Measurements from ENCODE around the gene GNAL. TPM values are rescaled to one million over a fixed set of nuclear protein-coding genes. Genes with fewer than 3 reads are reported as not detected.

GNAL gene
- total and polyA plus RNA-seq, 2 experiments from 2014 or later: 7.5 to 21.6 TPM

DNA sequence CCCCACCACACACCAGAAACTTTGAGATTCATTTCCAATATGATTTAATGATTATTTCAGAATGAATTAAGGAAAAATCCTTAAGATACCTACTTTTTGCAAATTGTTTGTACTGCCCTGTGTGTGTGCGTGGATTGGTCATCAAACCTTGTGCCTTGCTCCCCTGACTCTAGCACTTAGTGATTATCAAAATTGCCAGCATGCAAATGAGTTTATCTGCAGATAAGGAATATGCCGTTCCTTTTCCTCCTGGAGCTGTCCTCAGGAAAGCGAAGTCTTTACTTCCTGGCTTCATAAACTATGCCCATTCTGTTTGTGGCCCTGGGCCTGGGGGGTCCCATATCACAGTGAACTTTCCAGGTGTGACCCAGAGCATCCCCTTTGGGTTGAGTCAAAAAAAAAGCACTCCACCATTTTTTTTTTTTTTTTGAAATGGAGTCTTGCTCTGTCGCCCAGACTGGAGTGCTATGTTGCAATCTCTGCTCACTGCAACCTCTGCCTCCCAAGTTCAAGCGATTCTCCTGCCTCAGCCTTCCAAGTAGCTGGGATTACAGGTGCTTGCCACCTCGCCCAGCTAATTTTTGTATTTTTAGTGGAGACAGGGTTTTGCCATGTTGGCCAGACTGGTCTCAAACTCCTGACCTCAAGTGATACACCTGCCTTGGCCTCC, 173.5 kb downstream of the GNAL start:
- H2AFZ ChIP-seq: no peak overlapping the region
- Mint-ChIP-seq H3K36me3 (ENCODE audit: low read depth) (no peaks in the 10 kb centered on the region; the same call in 1 of the 3 replicates), H3K27ac (no peak overlapping the region), H3K4me1 (peaks cover 22% of the 10 kb centered on the region), H3K27me3 (ENCODE audit: insufficient read depth, low read depth, poor library complexity) (peaks cover 10% of the 10 kb centered on the region), H3K4me3 (no peak overlapping the region), H3K9me3 (no peaks in the 10 kb centered on the region)
- TF ChIP-seq STAT1 (IDR thresholded peaks at IDR 0.05; ENCODE audit: unreplicated experiment) (no peak), ZNF114 (CRISPR knock-in tag; IDR thresholded peaks at IDR 0.05) (no peak), CREB1 (CRISPR knock-in tag; IDR thresholded peaks at IDR 0.05; ENCODE audit: low read depth) (no peak), POLR2AphosphoS5 (IDR thresholded peaks at IDR 0.05; ENCODE audit: low read depth) (no peak), EZH2phosphoT487 (IDR thresholded peaks at IDR 0.05; ENCODE audit: unreplicated experiment) (no peak), NANOG (IDR thresholded peaks at IDR 0.05; ENCODE audit: borderline replicate concordance) (no peak), ZNF331 (CRISPR knock-in tag; IDR thresholded peaks at IDR 0.05; ENCODE audit: low read depth) (no peak), EZH2 (IDR thresholded peaks at IDR 0.05; ENCODE audit: low read depth, unreplicated experiment) (no peak), JUNB (IDR thresholded peaks at IDR 0.05; ENCODE audit: unreplicated experiment) (no peak)
- TF ChIP-seq, protein P1, sequence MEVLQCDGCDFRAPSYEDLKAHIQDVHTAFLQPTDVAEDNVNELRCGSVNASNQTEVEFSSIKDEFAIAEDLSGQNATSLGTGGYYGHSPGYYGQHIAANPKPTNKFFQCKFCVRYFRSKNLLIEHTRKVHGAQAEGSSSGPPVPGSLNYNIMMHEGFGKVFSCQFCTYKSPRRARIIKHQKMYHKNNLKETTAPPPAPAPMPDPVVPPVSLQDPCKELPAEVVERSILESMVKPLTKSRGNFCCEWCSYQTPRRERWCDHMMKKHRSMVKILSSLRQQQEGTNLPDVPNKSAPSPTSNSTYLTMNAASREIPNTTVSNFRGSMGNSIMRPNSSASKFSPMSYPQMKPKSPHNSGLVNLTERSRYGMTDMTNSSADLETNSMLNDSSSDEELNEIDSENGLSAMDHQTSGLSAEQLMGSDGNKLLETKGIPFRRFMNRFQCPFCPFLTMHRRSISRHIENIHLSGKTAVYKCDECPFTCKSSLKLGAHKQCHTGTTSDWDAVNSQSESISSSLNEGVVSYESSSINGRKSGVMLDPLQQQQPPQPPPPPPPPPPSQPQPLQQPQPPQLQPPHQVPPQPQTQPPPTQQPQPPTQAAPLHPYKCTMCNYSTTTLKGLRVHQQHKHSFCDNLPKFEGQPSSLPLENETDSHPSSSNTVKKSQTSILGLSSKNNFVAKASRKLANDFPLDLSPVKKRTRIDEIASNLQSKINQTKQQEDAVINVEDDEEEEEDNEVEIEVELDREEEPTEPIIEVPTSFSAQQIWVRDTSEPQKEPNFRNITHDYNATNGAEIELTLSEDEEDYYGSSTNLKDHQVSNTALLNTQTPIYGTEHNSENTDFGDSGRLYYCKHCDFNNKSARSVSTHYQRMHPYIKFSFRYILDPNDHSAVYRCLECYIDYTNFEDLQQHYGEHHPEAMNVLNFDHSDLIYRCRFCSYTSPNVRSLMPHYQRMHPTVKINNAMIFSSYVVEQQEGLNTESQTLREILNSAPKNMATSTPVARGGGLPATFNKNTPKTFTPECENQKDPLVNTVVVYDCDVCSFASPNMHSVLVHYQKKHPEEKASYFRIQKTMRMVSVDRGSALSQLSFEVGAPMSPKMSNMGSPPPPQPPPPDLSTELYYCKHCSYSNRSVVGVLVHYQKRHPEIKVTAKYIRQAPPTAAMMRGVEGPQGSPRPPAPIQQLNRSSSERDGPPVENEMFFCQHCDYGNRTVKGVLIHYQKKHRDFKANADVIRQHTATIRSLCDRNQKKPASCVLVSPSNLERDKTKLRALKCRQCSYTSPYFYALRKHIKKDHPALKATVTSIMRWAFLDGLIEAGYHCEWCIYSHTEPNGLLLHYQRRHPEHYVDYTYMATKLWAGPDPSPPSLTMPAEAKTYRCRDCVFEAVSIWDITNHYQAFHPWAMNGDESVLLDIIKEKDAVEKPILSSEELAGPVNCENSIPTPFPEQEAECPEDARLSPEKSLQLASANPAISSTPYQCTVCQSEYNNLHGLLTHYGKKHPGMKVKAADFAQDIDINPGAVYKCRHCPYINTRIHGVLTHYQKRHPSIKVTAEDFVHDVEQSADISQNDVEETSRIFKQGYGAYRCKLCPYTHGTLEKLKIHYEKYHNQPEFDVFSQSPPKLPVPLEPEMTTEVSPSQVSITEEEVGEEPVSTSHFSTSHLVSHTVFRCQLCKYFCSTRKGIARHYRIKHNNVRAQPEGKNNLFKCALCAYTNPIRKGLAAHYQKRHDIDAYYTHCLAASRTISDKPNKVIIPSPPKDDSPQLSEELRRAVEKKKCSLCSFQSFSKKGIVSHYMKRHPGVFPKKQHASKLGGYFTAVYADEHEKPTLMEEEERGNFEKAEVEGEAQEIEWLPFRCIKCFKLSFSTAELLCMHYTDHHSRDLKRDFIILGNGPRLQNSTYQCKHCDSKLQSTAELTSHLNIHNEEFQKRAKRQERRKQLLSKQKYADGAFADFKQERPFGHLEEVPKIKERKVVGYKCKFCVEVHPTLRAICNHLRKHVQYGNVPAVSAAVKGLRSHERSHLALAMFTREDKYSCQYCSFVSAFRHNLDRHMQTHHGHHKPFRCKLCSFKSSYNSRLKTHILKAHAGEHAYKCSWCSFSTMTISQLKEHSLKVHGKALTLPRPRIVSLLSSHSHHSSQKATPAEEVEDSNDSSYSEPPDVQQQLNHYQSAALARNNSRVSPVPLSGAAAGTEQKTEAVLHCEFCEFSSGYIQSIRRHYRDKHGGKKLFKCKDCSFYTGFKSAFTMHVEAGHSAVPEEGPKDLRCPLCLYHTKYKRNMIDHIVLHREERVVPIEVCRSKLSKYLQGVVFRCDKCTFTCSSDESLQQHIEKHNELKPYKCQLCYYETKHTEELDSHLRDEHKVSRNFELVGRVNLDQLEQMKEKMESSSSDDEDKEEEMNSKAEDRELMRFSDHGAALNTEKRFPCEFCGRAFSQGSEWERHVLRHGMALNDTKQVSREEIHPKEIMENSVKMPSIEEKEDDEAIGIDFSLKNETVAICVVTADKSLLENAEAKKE (CRISPR knock-in tag; IDR thresholded peaks at IDR 0.05): no peak
- TF ChIP-seq, protein P2, sequence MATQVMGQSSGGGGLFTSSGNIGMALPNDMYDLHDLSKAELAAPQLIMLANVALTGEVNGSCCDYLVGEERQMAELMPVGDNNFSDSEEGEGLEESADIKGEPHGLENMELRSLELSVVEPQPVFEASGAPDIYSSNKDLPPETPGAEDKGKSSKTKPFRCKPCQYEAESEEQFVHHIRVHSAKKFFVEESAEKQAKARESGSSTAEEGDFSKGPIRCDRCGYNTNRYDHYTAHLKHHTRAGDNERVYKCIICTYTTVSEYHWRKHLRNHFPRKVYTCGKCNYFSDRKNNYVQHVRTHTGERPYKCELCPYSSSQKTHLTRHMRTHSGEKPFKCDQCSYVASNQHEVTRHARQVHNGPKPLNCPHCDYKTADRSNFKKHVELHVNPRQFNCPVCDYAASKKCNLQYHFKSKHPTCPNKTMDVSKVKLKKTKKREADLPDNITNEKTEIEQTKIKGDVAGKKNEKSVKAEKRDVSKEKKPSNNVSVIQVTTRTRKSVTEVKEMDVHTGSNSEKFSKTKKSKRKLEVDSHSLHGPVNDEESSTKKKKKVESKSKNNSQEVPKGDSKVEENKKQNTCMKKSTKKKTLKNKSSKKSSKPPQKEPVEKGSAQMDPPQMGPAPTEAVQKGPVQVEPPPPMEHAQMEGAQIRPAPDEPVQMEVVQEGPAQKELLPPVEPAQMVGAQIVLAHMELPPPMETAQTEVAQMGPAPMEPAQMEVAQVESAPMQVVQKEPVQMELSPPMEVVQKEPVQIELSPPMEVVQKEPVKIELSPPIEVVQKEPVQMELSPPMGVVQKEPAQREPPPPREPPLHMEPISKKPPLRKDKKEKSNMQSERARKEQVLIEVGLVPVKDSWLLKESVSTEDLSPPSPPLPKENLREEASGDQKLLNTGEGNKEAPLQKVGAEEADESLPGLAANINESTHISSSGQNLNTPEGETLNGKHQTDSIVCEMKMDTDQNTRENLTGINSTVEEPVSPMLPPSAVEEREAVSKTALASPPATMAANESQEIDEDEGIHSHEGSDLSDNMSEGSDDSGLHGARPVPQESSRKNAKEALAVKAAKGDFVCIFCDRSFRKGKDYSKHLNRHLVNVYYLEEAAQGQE (IDR thresholded peaks at IDR 0.05; ENCODE audit: unreplicated experiment): no peak
- TF ChIP-seq, protein P3, sequence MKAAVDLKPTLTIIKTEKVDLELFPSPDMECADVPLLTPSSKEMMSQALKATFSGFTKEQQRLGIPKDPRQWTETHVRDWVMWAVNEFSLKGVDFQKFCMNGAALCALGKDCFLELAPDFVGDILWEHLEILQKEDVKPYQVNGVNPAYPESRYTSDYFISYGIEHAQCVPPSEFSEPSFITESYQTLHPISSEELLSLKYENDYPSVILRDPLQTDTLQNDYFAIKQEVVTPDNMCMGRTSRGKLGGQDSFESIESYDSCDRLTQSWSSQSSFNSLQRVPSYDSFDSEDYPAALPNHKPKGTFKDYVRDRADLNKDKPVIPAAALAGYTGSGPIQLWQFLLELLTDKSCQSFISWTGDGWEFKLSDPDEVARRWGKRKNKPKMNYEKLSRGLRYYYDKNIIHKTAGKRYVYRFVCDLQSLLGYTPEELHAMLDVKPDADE (IDR thresholded peaks at IDR 0.05): no peak
- TF ChIP-seq, protein P4, sequence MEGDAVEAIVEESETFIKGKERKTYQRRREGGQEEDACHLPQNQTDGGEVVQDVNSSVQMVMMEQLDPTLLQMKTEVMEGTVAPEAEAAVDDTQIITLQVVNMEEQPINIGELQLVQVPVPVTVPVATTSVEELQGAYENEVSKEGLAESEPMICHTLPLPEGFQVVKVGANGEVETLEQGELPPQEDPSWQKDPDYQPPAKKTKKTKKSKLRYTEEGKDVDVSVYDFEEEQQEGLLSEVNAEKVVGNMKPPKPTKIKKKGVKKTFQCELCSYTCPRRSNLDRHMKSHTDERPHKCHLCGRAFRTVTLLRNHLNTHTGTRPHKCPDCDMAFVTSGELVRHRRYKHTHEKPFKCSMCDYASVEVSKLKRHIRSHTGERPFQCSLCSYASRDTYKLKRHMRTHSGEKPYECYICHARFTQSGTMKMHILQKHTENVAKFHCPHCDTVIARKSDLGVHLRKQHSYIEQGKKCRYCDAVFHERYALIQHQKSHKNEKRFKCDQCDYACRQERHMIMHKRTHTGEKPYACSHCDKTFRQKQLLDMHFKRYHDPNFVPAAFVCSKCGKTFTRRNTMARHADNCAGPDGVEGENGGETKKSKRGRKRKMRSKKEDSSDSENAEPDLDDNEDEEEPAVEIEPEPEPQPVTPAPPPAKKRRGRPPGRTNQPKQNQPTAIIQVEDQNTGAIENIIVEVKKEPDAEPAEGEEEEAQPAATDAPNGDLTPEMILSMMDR (conservative IDR thresholded peaks at IDR 0.05; ENCODE audit: low read depth in 2 of 2): no peak
- no peaks in the 10 kb centered on the region for H3K27me3 ChIP-seq (ENCODE audit: insufficient read depth)
- H3K27ac ChIP-seq (ENCODE audit: low read depth): no peak overlapping the region
- H3F3A ChIP-seq (replicated peaks; ENCODE audit: low read depth): no peaks in the 10 kb centered on the region
- H3K4me1 ChIP-seq (ENCODE audit: insufficient read depth): peaks cover 18% of the 10 kb centered on the region; the same call in 1 of the 2 replicates
- H4K20me1 ChIP-seq (replicated peaks; ENCODE audit: insufficient read depth): no peaks in the 10 kb centered on the region
- H3K36me3 ChIP-seq (ENCODE audit: insufficient read depth): no peaks in the 10 kb centered on the region
- H3K4me3 ChIP-seq: no peak overlapping the region
- no peaks in the 10 kb centered on the region; the same call in 1 of the 2 replicates for H3K9me2 ChIP-seq (ENCODE audit: insufficient read depth)
- H3K79me2 ChIP-seq (replicated peaks; ENCODE audit: insufficient read depth): no peaks in the 10 kb centered on the region; the same call in 1 of the 2 replicates
- ATAC-seq: no peak
- H3K4me2 ChIP-seq: no peak overlapping the region
- DNase-seq (ENCODE audit: low spot score): no peak

Measured in GM23338 (cell line).